NCI-H446 treated with DMSO at 0.1 percent for 48 hours (cell line): ENCODE data around the gene USF3.
"Not testable (repeated sequence)": the region's sequence is repeated elsewhere in the genome, so short reads cannot be mapped to it uniquely, and the experiment has no call there.

Experiments used
- DNase-seq: peaks from one replicate; lab custom pipeline; 2025; lab: John Stamatoyannopoulos, UW

Gene USF3

GRCh38 chr3:113649174-113649845 is 47.1 kb downstream of the USF3 start:
- no peak for DNase-seq

- DNase-seq = no peak
These were observed 47.9 kb downstream of the USF3 start for GRCh38 chr3:113648524-113648923.

GRCh38 chr3:113643583-113643982 is 52.9 kb downstream of the USF3 start:
- no peak for DNase-seq

DNA sequence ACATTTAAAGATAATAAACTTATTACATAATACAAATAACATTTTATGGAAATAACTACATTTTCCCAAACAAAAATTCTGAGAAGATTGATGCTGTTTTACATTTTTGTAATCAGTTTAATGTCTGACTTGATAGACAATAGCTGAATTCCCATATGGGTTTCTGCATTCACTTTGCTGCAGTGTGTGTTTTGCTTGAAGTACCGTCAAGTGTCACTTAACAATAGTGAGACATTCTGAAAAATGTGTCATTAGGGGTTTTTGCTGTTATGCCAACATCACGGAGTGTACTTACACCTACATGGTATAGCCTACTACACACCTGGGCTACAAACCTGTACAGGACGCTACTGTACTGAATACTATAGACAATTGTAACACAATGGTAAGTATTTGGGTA is 57.5 kb downstream of the USF3 start:
- no peak for DNase-seq

DNA sequence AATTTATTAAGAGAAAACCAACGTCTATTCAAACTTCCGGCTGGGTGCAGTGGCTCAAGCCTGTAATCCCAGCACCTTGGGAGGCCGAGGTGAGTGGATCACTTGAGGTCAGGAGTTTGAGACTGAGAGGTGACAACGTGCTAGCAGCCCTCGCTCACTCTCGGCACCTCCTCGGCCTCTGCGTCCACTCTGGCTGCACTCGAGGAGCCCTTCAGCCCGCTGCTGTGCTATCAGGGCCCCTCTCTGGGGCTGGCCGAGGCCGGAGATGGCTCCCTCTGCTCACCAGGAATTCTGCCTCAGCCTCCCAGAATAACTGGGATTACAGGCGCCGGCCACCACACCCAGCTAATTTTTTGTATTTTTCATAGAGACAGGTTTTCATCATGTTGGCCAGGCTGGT is 58.7 kb downstream of the USF3 start:
- DNase-seq = no peak

- DNase-seq = not testable (repeated sequence)
These were observed 60.4 kb downstream of the USF3 start for GRCh38 chr3:113636034-113636433.

GRCh38 chr3:113634782-113635474 is 61.5 kb downstream of the USF3 start:
- no peak for DNase-seq

GRCh38 chr3:113631573-113631972 is 64.9 kb downstream of the USF3 start:
- DNase-seq = no peak

DNA sequence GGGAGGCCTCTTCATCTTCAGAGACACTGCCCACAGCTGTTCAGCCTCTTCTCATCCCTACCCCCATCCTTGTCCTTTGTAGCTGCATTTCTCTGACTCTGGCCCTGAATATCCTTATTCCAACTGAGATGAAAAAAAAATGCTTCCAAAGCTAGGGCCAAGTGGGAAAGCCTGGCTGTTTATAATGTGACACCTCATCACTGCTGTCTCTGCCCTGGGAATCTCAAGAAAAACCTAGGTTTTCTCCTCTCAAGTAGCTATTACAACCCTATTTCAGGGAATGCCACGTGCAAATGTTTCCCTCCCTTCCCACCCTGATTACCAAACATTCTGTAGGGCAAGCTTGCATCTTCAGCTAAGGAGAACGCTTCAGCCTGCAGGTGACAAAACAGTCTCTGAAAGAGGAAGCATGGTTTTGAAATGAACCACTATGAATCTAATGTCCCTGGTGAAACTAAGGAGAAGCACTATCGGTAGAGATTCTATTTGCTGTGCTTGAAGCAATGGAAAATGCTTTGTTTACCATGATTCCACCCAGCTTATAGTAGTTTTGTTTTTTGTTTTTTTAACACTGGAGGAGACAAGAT is 65.4 kb downstream of the USF3 start:
- no peak for DNase-seq

DNA sequence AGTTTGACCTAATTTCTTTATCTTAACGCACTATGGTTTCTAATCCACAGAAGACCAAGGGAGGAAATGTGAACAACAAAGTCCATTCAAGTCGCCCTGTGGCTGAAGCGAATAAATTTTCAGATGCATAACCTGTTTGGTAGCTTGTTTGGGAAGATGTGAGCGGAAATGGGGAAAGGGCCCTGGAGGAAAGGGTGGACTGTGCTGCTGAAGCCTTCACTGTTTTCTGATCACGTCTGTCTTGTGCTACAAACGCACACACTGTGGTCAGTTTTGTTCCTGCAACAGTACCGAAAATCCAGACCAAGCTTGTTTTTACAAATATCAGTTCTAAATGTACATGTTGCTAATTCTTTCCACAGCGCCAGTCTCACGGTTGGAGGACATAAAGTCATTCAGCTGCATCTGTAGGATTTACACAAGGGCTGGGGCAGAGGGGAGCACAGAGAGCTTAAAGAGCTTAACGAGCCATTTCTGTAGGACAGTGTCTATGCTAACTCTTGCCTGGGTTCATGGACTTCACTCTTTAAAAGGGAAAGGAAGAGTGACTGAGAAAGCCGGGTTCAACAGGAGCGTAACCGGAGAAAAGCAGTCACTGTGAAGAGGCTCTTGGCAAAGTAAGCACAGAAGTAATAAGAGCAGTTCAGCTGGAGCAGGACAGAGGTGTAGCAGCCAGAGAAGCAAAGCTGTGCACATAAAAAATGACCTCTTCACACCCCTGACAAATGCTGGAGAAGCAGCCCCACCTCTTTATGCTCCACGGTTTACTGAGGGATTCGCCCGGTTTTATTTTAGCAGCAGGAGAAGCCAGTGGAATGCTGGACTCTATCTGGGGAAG is 66.6 kb downstream of the USF3 start:
- no peak for DNase-seq

DNA sequence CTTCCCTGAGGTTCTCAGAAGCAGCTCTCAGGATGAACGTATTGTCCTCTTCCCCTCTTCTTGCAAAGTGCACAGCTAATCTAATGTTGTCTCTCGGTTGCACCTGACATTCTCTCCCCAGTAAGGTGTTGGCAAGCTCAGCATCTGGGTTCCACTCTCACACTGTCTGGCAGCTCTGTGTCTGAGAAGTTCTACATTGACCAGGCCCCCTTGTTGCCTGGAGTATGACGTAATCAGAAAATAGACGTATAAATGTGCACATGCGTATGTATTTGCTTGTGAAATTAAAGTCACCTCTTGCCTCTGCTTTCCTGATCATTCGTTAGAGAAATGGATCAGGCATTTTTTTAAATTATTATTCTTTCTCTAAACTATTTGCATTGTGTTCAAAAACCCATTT is 67.7 kb downstream of the USF3 start:
- no peak for DNase-seq

DNA sequence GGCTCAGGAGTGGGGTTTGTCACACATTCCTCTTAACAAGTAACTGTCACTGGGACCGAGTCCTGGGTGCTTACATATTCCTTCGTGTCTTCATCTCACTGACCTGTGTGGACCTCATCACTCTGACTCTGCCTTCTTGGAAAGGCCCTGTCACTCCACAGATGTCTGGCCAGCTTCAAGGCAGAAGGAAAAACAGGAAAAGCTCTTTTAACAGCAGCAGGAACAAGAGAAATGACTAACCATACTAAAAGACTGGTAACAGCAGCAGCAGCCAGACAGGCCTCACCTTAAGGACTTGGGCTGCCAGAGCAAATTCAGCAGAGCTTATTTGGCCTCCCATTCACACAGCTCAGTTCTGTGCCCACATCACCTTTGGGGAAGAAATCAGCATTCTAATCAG is 68.1 kb downstream of the USF3 start:
- no peak for DNase-seq

GRCh38 chr3:113626503-113627371 is 69.7 kb downstream of the USF3 start:
- DNase-seq = peak; percentile 65

DNA sequence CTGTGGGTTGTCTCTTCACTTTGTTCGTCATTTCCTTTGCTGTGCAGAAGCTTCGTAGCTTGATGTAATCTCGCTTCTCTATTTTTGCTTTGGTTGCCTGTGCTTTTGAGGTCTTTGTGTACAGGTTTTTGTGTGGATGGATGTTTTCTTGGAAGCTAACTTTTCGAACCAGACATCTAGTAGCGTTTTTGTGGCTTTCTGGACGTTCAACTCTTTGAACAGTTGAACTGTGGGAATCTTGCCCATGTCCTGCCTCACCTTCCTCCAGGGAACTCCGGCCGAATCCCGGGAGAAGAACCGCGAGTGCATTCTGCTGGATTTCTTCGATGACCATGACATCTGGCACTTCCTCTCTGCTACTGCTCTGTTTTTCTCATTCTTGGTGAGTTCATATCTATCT is 70.6 kb downstream of the USF3 start:
- no peak for DNase-seq

DNA sequence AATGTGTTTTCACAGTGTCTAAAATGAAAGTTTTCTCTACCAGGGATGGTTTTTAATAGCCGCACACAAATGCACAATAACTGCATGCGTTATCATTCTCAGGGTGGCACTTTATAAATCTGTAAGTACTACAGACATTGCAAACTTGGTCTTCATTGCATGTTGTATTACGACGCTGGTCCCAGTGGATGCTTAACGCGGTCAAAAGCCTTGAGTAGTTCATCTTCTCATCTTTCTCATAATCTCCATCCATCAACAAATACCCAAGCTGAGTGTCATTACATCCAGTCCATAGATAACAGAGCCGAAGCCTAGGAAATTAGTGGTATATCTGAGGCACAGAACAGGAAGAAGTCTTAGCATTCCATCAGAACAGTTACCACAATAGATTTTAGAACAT is 72.6 kb downstream of the USF3 start:
- DNase-seq = no peak

- no peak for DNase-seq
These were observed 73.1 kb downstream of the USF3 start for GRCh38 chr3:113623324-113623723.

DNA sequence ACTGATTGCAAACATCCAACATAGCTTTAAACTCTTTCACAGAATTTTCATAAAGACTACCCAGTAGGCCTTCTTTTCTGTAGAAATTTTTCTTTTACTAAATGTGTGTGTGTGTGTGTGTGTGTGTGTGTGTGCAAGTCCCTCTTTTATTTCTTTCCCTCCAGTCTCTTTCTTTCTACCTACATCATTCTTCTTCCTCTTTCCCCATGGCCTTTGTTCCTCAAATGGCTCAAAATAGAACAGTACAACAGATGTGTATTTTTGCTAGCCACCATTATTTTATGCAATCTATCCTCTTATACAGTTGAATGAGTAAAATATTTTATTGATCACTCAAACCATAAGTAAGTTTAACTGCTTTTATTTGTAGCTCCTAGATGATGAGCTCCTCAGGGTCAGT is 76.4 kb downstream of the USF3 start:
- DNase-seq = no peak

- DNase-seq = no peak
These were observed 78.7 kb downstream of the USF3 start for GRCh38 chr3:113617726-113618125.

DNA sequence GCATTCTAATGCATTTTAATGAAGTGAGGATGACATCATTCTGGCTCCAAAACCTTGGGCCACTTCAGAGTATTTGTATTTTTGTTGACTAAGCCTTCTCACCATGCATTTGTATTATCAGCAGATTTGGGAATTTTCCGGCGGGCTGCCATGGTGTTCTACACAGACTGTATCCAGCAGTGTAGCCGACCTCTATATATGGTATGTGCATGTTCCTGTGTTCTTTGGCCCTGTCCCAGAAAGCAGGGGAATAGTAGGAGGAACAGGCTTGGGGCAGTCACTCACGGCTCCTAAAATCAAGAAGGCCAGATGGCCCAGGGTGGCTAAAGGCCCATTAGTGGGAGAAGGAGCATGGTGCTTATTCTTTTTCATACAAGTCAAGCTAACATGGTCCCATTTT is 80.5 kb downstream of the USF3 start:
- DNase-seq = peak; percentile 52

- no peak for DNase-seq
These were observed 82.0 kb downstream of the USF3 start for GRCh38 chr3:113614402-113614801.

DNA sequence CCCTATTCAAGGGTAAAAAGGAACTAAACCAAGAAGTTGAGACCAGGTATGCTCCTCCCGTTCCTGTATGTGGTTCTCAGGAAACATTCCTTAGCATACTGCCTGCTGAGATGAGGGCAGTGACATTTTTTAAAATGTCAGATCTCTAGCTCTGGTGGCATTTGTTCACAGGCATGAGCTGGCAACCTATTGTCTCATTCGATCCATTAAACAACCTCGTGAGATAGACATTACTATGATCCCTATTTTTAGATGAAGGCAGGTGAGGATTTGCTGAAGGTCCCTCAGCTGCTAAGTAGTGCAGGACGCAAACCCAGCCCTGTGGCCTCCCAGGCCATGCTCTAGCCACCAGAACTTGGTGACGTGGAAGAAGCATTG is 89.2 kb downstream of the USF3 start:
- DNase-seq = no peak
